ENCODE measurements around the gene KCTD10.
"Not testable (repeated sequence)": the region's sequence is repeated elsewhere in the genome, so short reads cannot be mapped to it uniquely, and the experiment has no call there.

KCTD10 gene

DNA sequence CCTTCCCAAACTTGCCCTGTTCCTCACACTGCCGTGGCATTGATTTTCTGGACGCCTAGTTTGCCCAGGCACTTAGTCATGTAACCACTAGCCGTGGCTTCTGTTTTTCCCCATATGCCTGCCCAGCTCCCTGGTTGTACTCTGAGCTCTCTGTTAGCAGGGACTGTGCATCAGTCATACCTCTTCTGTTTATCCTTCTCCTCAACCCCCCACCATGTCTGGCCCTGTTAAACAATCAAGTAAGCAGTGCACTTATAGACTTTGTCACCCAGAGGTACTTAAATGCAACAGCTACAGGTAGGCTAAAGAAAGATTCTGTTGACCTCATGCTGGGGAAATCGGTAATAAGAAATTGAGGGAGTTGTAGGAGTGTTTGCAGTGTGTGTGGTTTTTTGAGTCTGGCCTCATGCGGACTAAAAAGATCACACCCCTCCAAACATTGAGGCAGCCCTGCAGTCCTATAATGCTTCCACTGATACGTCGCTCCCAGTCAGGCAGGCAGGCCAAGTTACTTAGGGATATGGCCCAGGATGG, 17.3 kb upstream of the KCTD10 start:
- no peak for DNase-seq (ENCODE audit: low spot score)

DNA sequence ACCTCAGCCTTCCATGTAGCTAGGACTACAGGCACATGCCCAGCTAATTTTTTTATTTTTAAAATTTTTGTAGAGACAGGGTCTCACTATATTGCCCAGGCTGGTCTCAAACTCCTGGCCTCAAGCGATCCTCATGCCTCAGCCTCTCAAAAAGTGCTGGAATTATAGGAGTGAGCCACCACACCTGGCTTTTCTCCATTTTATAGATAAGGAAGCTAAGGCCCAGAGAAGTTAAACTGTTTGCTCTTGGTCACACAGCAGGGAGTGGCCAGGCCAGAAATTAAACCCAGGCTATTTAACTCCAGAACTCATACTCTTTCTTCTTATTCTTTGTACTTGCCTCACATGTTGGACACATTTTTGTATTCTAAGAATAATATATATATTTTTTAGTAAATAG, 16.8 kb upstream of the KCTD10 start:
- no peak for DNase-seq (ENCODE audit: low spot score)

DNA sequence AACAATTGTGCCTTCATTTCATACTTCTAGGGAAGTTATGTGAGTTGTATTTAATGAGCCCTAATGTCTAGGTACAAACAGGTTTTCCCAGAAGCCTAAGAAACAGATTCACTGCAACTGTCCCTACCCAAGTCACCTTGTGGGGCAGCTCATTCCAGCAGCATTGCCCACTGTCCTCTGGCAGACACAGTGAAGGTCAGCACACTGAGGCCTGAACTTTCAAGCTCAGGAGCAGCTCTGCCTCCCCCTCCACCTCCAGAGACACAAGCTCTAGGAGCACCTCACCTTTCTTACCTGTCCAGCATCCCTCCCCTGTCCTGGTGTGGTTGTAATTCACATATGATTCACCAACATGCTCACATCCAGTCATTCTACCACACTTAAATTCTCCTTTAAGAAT, 16.0 kb upstream of the KCTD10 start:
- DNase-seq (ENCODE audit: low spot score) = no peak

DNA sequence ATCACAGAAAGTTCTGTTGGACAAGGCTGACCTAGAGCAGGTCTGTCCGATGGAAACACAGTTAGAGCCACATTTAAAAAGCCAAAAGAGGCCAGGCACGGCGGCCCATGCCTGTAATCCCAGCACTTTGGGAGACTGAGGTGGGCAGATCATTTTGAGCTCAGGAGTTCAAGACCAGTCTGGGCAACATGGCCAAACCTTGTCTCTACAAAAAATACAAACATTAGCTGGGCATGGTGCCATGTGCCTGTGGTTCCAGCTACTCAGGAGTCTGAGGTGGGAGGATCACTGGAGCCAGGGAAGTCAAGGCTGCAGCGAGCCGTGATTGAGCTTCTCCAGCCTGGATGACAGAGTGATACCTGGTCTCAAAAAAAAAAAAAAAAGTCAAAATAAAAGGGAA, 15.3 kb upstream of the KCTD10 start:
- DNase-seq (ENCODE audit: low spot score) = no peak

DNA sequence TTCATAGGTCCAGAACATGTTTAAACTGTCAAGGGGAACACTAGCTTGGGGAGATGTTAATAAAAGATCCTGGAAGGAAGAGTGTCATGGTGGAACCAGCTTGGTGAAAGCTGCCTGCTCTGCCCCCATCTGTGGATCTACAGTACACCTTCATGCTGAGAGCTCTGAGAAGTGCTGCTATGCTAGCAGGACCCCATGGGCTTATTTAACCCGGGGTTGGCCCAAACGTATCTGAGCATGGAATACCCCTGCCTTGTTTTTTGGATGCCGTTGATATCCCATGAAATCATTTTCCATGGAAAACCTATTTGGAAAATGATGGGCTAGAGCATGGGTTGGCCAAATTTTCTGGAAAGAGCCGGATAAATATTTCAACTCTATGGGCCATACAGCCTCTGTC, 14.6 kb upstream of the KCTD10 start:
- DNase-seq (ENCODE audit: low spot score) = no peak

DNA sequence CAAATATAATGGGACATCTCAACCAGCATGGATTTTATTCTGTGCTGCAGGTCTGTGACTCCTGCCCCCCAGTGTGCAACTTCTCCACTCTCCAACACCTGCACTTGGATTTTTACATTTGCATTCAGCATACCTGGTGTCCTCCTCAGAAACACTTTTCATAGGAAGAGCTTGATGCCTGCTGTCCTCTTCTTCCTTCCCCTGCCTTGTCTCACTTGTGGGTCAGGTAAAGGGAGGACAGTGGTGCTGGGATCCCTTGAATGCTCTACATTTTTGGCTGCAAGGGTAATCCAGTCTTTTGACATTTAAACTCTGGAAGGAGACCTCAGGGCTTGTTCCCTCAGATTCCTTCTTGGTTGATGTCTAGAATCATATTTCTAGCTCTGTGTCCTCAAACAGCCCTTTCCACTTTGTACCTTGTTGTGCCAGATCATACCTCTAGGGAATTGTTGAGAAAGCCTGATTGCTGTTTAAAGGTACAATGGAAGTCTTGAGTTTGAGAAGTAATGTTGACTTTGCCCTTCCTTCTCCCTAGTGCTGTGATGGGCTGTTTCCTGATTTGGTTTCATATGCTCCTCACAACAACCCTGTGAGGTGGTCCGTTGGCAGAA, 13.0 kb upstream of the KCTD10 start:
- DNase-seq (ENCODE audit: low spot score) = no peak

DNA sequence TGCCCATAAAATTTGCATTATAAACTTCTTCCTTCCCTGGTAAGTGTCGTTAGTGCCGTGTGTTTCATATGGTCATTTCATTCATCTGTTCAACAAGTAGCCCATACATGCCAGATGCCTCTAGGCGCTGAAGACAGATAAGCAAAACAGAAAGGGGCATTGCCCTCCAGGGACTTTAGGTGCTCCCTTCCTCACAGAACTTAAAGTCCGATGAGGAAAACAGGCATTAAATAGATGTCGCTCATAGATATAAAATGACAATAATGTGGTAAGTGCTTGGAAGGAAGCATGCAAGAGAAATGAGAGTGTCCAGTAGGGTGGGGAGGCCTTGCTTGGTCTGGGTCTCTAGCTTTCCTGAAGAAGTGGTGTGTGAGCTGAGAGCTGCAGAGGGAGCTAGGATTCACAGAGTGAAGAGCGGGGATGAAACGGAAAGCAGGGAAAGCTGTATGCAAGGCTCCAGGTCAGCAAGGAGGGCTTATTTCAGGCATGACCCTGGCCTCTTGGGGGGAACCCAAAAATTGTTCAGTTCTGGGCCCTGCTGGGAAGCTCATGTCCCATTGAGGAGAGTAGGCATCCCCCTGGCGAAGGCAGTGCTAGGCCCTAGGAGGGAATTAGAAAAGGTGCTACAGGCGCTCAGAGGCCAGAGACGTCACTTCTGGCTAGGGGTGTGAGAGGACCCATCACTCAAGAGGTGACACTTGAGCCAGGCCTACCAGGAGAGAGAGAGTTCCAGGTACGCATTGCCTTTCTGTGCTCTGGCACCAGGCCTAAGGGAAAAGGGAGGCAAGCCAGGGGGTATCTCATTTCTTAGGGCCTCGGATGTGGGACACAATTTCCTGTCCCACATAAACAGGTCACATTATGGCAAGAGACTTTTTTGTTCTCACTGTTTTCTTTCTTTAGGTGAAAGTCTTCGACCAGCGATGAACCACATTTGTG, 12.2 kb upstream of the KCTD10 start:
- no peak for DNase-seq (ENCODE audit: low spot score)

DNA sequence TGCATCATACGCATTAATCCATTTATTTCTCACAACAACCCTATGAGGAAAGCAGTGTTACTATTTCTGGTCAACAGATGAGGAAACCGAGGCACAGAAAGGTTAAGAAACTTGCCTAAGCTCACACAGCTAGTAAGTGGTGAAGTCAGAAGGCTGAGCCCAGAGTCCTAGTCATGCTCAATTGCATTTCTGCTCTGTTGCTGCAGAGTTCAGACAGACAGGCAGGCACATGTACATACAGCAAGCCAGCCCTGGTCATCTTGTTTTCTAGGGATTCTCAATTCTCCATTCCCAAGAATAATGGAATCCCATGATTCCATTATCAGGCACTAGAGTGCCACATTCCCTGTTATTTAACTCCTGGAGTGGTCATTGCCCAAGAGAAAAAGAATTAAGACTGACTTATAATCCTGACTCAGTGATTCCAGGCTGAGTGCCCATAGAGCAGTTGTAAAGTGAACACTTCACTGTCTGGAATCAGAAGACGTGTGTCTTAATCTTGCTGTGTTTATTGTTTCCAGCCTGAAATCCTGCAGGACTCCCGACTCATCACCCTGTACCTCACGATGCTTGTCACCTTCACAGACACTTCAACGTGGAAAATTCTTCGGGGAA, 11.1 kb upstream of the KCTD10 start:
- DNase-seq (ENCODE audit: low spot score) = no peak

DNA sequence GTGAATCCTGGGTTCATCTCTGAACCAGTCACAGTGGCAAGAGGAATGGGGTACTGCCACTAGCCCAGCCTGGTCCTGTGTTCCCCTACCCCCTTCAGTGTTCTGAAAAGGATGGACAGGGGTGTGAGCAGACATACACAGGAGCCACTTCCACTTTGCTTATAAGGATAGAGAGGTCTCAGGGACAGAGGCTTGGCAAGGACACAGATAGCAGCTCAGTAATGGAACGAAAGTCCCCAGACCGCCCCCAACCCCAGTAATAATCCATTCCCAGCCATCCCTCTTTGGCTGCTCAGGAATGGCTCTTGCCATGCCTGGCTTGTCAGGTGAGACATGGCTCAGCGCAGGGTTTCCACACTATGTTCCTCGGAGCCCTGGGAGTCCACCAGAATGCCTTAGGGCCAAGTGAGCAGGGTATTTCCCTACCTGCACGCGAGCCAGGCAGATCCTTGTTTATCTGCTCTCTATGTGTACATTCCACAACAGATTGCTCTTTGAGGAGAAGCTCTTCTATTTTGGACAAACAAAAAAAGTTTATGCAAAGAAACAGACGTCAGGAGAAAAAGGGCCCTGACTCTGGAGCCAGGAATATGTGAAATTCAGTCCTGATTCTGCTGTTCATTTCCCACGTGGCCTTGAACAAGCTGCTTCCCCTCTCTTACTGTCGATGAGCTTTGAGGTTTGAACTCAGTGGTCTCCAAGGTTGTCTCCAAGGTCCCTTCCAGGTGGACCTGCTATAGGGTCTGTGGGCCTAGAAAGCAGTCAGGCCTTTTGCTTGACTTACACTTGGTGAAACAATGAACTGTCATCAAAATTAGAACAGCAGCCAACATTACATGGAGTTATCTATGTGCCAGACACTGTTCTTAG, 10.3 kb upstream of the KCTD10 start:
- DNase-seq (ENCODE audit: low spot score) = no peak

DNA sequence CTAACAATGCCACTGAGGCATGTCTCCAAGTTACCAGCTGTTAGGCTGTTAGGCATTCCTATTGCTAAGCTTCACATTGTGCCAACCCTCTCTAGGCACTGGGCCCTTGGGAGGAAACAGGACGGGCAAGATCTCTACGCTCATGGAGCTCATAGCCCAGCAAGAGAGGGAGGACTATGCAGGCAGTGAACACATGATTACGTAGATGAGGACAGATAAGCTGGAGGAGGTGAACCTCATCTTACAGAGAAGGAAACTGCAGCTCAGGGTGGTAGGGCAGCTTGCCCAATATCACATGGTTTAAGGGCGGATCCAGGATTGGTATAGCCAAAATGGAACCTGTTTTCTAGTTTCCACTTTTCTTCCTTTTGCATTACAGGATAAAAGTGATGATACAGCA, 8.1 kb upstream of the KCTD10 start:
- DNase-seq (ENCODE audit: low spot score) = no peak

DNA sequence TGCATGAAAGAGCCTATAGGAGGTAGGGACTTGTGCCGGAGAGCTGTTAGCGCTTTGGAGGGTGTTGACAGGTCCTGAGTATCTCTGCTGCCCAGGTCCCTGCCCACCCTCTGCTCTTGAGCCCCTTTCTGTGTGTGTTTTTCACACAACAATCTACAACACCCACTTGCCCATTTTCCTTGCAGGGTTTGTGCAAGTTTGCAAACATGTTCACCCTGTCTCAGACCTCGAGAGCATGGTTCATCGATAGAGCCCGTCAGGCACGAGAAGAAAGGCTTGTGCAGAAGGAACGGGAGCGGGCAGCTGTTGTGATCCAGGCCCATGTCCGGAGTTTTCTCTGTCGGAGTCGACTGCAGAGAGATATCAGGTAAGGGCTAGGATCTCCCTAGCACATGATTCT, 6.2 kb upstream of the KCTD10 start:
- no peak for DNase-seq (ENCODE audit: low spot score)

DNA sequence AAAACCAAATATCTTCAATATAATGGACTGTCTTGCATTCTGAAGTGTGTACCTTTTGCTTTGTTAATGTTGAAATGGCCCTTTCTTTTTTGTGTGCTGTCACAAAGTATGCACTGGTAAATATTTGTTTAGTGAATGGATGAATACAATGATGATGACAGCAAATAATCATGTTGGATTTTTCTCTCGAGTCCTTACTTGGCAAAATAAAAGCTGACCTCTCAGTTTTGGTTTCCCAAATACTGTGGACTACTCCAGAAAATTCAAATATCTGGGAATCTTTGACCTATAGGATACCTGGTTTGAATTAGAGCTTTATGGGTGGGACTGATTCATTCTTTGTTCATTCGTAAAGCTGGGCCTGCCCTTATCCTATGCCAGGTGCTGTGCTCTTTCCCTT, 5.8 kb upstream of the KCTD10 start:
- no peak for DNase-seq (ENCODE audit: low spot score)

DNA sequence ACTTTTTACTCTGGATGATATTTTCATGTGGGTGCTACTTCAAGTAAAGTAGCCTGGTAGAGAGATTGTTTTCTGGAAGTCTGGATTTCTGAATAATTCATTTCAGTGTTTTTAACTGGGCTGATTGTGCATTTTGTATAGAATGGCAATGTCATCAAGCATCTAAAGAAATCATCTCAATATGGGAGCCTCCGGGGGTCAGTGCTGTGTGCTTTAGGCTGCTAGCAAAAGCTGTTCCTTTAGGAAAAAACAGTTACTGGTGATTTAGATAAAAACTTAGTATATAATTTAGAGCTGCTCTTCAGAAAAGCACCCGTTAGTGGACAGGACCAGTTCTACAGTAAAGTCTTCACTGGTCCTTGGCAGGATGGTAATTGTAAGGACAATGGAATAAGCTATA, 5.4 kb upstream of the KCTD10 start:
- DNase-seq (ENCODE audit: low spot score) = no peak

DNA sequence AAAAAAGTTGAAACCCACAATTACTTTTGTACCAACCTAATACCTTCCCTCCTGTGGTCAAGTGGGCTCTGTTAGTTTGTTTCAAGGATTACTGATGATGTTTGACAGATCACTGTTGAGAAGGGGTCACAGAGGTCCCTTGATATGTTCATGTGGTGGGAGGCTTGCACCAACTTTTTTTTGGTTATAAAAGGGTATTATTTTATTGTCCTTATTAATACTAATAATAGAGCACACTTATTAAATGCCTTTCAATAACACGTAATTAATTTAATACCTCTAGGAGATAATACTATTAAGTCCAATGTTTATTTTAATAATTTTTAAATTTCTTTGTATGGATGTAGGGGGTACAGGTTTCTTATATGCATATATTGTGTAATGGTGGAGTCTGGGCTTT, 4.8 kb upstream of the KCTD10 start:
- no peak for DNase-seq (ENCODE audit: low spot score)

DNA sequence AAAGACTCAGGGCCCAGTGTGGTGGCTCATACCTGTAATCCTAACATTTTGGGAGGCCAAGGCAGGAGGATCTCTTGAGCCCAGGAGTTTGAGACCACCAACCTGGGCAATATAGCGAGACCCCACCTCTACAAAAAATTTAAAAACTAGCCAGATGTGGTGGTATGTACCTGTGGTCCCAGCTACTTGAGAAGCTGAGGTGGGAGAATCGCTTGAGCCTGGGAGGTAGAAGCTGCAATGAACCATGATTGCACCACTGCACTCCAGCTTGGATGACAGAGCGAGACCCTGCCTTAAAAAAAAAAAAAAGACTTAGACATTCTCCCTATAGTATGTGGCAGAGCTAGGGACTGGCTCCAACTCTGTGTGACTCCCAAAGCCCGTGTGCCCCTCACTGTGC, 3.3 kb upstream of the KCTD10 start:
- no peak for DNase-seq (ENCODE audit: low spot score)

DNA sequence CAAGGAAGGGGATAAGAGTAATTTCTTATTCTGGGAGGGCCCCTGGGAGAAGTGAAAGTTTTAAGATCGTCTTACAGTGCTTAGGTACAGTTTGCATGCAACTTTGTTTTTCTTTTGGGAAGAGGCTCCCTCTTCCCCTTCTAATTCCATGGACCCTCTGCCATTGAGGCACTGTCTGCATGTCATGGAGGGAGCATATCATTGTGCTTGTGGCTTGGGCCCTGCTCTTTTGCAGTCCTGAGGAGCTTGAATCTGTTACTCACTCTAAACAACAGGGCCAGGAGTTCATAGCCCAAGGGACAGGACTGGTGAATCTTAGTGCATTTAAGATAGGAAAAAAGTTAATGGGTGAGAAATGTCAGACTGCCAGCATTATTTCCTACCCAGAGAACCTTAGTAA, 2.7 kb upstream of the KCTD10 start:
- no peak for DNase-seq (ENCODE audit: low spot score)

DNA sequence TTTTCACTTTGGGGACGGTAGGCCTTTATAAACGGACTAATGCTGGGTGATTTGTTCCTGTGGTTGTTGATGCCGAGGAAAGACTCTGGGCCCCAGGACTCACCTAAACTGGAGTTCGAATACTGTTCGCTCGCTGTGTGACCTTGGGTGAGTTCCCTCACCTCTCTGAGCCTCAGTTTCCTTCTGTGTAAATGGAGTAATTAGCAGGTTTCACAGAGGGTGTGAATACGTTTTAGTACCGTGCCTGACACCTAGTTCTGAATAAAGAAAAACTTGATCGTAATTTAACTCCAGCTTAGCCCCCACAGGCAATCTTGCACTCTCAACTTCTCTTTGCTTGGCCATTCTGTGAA, 839 bp upstream of the KCTD10 start:
- no peak for DNase-seq (ENCODE audit: low spot score)

DNA sequence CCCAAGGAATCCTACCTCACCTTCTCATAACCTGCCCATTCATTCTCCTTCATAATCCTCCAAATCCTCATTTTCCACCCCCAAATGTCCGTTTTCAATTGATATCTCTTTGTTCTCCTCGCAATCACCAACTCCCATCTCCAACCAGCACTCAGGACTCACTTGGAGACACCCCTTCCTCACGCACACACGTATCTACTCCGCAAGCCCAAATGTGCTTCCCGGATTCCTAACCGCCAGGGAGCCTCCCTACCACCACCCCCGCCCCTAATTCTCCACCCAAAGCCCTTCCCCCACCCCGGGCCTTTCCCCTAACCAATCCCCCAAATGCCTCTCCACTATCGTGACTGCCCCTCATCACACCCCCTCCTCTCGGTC, 304 bp downstream of the KCTD10 start:
- DNase-seq (ENCODE audit: low spot score) = no peak

DNA sequence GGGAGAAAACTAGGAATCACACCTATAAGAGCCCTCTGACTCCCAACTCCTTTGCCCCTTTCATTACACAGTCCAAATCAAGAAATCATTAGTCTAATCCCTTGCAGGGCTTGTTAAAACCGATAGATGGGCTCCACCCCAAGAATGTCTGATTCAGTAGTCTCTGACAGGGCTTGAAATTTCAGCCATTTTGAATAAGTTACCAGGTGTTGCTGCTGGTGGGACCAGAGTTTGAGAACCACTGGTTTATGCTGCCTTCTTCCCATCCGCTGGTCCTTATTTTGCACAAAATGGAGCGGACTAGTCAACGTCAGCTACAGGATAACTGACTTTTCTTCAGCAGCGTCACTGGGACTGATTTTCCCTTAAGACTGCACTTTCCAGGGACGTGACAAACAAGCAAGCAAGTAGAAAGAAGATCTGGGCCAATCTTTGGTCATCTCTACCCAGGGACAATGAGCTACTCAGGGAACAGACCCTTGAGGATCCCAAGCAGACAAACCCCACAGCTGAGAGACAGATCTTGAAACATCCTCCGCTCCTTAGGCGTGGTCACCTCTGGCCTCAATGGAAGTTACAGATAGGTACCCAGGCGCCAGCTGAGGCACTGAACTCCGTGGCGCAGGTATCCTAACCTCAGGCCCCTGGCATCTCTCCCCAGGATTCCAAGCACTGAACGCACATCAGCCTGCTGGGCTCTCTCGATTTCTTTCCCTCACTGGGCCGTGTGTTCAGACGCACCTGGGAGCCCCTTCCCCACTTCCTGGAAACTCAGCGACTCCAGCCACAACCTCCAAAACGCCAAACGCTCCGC, 900 bp downstream of the KCTD10 start:
- no peak for DNase-seq (ENCODE audit: low spot score)

DNA sequence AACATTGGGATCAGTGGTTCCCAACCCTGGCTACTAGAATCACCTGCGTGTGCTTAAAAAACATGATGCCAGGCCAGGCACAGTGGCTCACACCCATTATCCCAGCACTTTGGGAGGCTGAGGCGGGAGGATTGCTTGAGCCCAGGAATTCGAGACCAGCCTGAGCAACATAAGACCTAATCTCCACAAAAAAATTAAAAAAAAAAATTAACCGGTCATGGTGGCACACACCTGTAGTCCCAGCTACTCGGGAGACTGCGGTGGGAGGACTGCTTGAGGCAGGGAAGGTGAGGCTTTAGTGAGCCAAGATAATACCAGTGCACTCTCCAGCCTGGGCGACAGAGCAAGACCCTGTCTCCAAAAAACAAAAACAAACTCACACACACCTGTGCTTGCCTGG, 2.0 kb downstream of the KCTD10 start:
- no peak for DNase-seq (ENCODE audit: low spot score)

DNA sequence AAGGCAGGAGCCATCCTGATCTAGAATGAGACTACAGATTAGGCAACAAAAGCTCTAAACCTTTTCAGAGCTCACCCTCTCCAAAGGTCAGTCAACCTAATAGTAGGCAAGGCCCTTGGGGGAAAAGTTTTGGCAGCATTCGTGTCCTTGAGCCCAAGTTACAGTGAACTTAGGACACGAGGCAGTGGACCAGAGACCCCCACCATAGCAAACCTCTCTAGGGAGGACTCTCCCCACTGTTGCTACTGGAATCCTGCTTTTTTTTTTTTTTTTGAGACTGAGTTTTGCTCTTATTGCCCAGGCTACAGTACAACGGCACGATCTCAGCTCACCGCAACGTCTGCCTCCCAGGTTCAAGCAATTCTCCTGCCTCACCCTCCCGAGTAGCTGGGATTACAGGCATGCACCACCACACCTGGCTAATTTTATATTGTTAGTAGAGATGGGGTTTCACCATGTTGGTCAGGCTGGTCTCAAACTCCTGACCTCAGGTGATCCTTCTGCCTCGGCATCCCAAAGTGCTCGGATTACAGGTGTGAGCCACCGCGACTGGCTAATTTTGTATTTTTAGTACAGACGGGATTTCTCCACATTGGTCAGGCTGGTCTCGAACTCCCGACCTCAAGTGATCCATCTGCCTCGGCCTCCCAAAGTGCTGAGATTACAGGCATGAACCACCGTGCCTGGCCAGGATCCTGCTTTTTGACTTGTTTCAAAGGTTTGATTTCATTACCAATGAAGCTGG, 3.4 kb downstream of the KCTD10 start:
- not testable (repeated sequence) for DNase-seq (ENCODE audit: low spot score)

Data from pons (tissue), 1 donor.